Activated T-helper 1 cell treated with anti-CD3 and anti-CD28 coated beads, Interleukin-12 subunit alpha, Interleukin-12 subunit beta, Interleukin-2, Interleukin-4 antibody, amounts not matched to agents 30 ng/mL and 10 ng/mL and 1 ng/mL, durations not matched to agents 14 hours and 24 hours and 36 hours (primary cell): ENCODE results near the gene RASSF8. TPM values are rescaled to one million over a fixed set of nuclear protein-coding genes. Genes with fewer than 3 reads are reported as not detected.

ENCODE experiments used
- DNase-seq: peaks from one replicate; pipeline ENCODE4 v3.0.0; 2021; ENCODE audit warnings: low spot score
- H3K27ac Mint-ChIP-seq: one replicate; pipeline ENCODE4 v1.8.0; 2021; ENCODE audit warnings: mild to moderate bottlenecking, mixed read lengths
- H3K27me3 Mint-ChIP-seq: one replicate; pipeline ENCODE4 v1.8.0; 2022; ENCODE audit warnings: mild to moderate bottlenecking, moderate library complexity, mixed read lengths; ENCODE audit not compliant: insufficient read depth
- H3K36me3 Mint-ChIP-seq: one replicate; pipeline ENCODE4 v1.8.0; 2021; ENCODE audit warnings: low read depth, mixed read lengths
- H3K4me1 Mint-ChIP-seq: one replicate; pipeline ENCODE4 v1.8.0; 2021; ENCODE audit warnings: low read depth, mixed read lengths
- H3K4me3 Mint-ChIP-seq: one replicate; pipeline ENCODE4 v1.8.0; 2021; ENCODE audit warnings: mild to moderate bottlenecking, moderate library complexity, mixed read lengths
- H3K9me3 Mint-ChIP-seq: one replicate; pipeline ENCODE4 v1.8.0; 2021; ENCODE audit warnings: mixed read lengths
- intact Hi-C: fragments of 100-400 bp; cut with micrococcal nuclease; formaldehyde crosslinking; loops from one replicate; pipeline ENCODE4 v1.15.1; 2024
- total RNA-seq: library from RNA; stranded (reverse); gene quantifications from 2 replicates; pipeline ENCODE4 v1.2.3, GENCODE V29; 2022

The RASSF8 gene, protein sequence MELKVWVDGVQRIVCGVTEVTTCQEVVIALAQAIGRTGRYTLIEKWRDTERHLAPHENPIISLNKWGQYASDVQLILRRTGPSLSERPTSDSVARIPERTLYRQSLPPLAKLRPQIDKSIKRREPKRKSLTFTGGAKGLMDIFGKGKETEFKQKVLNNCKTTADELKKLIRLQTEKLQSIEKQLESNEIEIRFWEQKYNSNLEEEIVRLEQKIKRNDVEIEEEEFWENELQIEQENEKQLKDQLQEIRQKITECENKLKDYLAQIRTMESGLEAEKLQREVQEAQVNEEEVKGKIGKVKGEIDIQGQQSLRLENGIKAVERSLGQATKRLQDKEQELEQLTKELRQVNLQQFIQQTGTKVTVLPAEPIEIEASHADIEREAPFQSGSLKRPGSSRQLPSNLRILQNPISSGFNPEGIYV
- 0.12 and 0.13 TPM in 2 replicates for total RNA-seq

DNA sequence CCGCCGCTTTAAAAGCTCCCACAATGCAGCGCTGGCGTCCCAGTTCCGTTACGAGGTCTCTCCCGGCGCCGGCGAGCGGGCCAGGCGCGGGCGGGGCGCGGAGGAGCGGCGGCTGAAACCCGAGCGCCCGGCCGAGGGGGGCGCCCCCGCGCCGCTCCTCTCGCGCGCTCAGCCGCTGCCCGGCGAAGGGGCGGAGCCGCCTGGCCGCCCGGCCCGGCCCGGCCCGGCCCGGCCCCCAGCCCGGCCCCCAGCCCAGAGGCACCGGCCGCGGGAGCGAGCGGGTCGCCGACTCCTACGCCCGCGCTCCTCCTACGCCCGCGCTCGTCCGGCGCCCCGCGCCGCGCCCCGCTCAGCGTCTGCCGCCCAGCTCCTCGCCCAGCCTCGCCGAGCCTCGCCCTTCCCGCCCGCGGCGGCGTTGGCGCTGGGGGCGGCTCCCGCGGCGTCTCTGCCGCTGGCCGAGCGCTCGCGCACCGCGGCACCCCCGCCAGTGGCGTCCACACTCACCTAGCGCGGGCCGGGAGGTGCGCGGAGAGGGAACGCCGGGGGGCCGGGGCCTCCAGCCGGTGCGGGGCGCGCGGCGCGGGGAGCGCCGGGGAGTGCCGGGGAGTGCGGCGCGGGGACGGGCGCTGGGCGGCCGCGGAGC lies at the start of gene RASSF8:
Gene RASSF8, plus strand, starts transcription at position 255 of the 643 bp plus-strand sequence. CDS start 96,662 bp downstream, outside the sequence.
- Mint-ChIP-seq H3K27me3 (peaks cover 67% of the 10 kb centered on the region), H3K9me3 (no peaks in the 10 kb centered on the region), H3K36me3 (no peaks in the 10 kb centered on the region), H3K4me1 (peaks cover 13% of the 10 kb centered on the region), H3K27ac (peak within 1 kb of the TSS; percentile 56), H3K4me3 (peak within 1 kb of the TSS; percentile 81)
- intact Hi-C loops: loop anchor here (5.0 kb wide), 1 partner anchor 164 kb away; no protein-coding TSS in a partner anchor
- peak; percentile 1 for DNase-seq

- no peak overlapping the region for H3K27ac Mint-ChIP-seq
- no peaks in the 10 kb centered on the region for H3K9me3 Mint-ChIP-seq
- no peak for DNase-seq
- no peaks in the 10 kb centered on the region for H3K27me3 Mint-ChIP-seq
- H3K36me3 Mint-ChIP-seq: no peaks in the 10 kb centered on the region
- intact Hi-C loops: no loop called here
- H3K4me3 Mint-ChIP-seq: no peak overlapping the region
- H3K4me1 Mint-ChIP-seq: no peaks in the 10 kb centered on the region
Measured at GRCh38 chr12:25914551-25914950, 43.9 kb upstream of the RASSF8 start.

GRCh38 chr12:25924491-25925001 lies 33.9 kb upstream of the RASSF8 start:
- intact Hi-C loops: no loop called here
- no peak overlapping the region for H3K4me3 Mint-ChIP-seq
- H3K9me3 Mint-ChIP-seq: no peaks in the 10 kb centered on the region

GRCh38 chr12:25925064-25925463 lies 33.4 kb upstream of the RASSF8 start:
- intact Hi-C loops: no loop called here
- Mint-ChIP-seq H3K4me1 (no peaks in the 10 kb centered on the region), H3K27ac (no peak overlapping the region), H3K36me3 (no peaks in the 10 kb centered on the region), H3K27me3 (peaks cover 5% of the 10 kb centered on the region), H3K9me3 (no peaks in the 10 kb centered on the region), H3K4me3 (no peak overlapping the region)
- DNase-seq: no peak

More at GRCh38 chr12:25924491-25925001, 33.9 kb upstream of the RASSF8 start:
- no peaks in the 10 kb centered on the region for H3K4me1 Mint-ChIP-seq
- no peak overlapping the region for H3K27ac Mint-ChIP-seq
- no peak for DNase-seq
- peaks cover 5% of the 10 kb centered on the region for H3K27me3 Mint-ChIP-seq
- H3K36me3 Mint-ChIP-seq: no peaks in the 10 kb centered on the region

DNA sequence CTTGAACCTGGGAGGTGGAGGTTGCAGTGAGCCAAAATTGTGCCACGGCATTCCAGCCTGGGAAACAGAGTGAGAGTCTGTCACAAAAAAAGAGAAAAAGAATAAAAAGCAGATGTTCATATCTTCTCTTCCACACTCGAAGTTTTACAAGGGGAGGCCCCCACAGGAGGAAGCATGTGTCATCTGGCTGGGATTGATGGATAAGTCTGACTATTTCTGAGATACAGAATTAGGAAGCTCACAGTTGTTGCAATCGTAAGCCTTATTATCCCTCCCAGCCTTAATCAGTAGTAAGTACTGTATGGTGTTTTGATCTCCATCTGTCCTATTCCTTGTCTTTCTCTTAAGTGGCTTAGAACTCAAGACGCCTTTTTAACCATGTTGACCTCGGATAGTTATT lies 31.9 kb upstream of the RASSF8 start:
- no peaks in the 10 kb centered on the region for H3K9me3 Mint-ChIP-seq
- no peaks in the 10 kb centered on the region for H3K36me3 Mint-ChIP-seq
- intact Hi-C loops: no loop called here
- no peaks in the 10 kb centered on the region for H3K4me1 Mint-ChIP-seq
- peaks cover 6% of the 10 kb centered on the region for H3K27me3 Mint-ChIP-seq
- no peak overlapping the region for H3K27ac Mint-ChIP-seq
- no peak overlapping the region for H3K4me3 Mint-ChIP-seq
- no peak for DNase-seq

DNA sequence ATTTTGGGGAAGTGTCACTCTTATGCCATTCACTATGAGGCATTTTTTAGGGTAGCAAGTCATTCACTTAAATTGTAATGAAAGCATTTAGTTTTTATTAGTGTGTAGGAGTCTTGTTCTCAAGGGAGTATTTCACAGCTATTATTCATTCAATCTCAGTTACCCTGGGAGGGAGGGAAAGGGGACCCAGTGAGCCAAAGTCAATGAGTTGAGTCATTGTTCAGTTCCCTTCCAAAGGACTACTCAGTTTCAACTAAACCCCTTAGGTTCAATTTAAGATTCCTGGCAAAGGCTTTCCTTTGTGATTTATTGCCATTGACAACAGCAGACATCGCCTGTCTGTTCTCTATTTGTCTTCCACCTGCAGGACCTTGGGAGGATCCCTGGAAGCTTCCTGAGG lies 29.3 kb upstream of the RASSF8 start:
- no peaks in the 10 kb centered on the region for H3K36me3 Mint-ChIP-seq
- intact Hi-C loops: no loop called here
- no peak overlapping the region for H3K27ac Mint-ChIP-seq
- DNase-seq: no peak
- H3K4me3 Mint-ChIP-seq: no peak overlapping the region
- no peaks in the 10 kb centered on the region for H3K4me1 Mint-ChIP-seq
- peaks cover 5% of the 10 kb centered on the region for H3K27me3 Mint-ChIP-seq
- H3K9me3 Mint-ChIP-seq: no peaks in the 10 kb centered on the region

GRCh38 chr12:25932971-25933370 lies 25.5 kb upstream of the RASSF8 start:
- H3K27me3 Mint-ChIP-seq: peaks cover 3% of the 10 kb centered on the region
- no peak overlapping the region for H3K27ac Mint-ChIP-seq
- H3K4me1 Mint-ChIP-seq: no peaks in the 10 kb centered on the region
- H3K4me3 Mint-ChIP-seq: no peak overlapping the region
- H3K36me3 Mint-ChIP-seq: no peaks in the 10 kb centered on the region
- DNase-seq: no peak
- no peaks in the 10 kb centered on the region for H3K9me3 Mint-ChIP-seq
- intact Hi-C loops: no loop called here

- intact Hi-C loops: no loop called here
- Mint-ChIP-seq H3K4me3 (no peak overlapping the region), H3K9me3 (no peaks in the 10 kb centered on the region), H3K4me1 (no peaks in the 10 kb centered on the region), H3K27me3 (peaks cover 3% of the 10 kb centered on the region), H3K36me3 (no peaks in the 10 kb centered on the region), H3K27ac (no peak overlapping the region)
- no peak for DNase-seq
Measured at GRCh38 chr12:25934456-25934855, 24.0 kb upstream of the RASSF8 start.

DNA sequence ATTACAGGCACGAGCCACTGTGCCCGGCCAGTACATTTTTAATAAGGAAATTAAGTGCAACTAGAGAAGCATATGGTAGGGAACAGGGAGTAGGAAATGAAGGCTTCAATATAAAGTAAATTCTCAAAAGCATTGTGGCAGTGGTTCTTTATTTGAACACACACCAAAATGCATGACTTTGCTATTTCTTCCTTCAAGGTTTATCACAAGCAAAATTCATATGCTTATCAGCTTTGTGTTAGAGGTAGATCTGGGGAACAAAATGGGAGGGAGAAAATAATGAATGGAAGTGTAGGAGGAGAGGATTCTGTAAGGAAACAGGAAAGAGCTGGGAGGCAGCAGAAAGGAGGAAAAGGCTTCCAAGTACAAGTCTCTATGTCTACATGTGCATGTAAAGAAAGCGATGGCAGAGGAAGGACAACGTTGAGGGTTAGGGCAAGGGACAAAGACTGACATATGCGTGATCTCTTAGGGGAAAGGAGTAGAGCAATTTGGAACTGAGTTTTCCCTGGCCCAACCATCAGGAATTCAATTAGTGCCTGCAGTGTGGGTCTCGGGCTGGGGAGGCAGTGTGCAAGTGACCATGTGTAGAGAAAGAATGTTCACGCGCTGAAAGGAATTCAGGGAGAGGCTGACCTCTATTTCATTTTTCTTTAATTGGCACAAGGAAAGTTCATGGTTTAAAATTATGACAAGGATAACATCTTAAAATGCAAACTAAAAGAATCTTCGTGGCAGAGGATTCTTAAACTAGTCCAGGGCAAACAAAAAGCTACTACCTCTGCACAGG lies 22.9 kb upstream of the RASSF8 start:
- H3K4me3 Mint-ChIP-seq: no peak overlapping the region
- intact Hi-C loops: no loop called here
- H3K27me3 Mint-ChIP-seq: peaks cover 2% of the 10 kb centered on the region
- H3K27ac Mint-ChIP-seq: no peak overlapping the region
- no peaks in the 10 kb centered on the region for H3K36me3 Mint-ChIP-seq
- DNase-seq: no peak
- H3K4me1 Mint-ChIP-seq: no peaks in the 10 kb centered on the region
- no peaks in the 10 kb centered on the region for H3K9me3 Mint-ChIP-seq

- H3K4me3 Mint-ChIP-seq: no peak overlapping the region
- H3K4me1 Mint-ChIP-seq: no peaks in the 10 kb centered on the region
- intact Hi-C loops: no loop called here
- H3K27ac Mint-ChIP-seq: no peak overlapping the region
- H3K9me3 Mint-ChIP-seq: no peaks in the 10 kb centered on the region
- peaks cover 1% of the 10 kb centered on the region for H3K27me3 Mint-ChIP-seq
- H3K36me3 Mint-ChIP-seq: no peaks in the 10 kb centered on the region
- no peak for DNase-seq
Measured at GRCh38 chr12:25937096-25937495, 21.4 kb upstream of the RASSF8 start.

DNA sequence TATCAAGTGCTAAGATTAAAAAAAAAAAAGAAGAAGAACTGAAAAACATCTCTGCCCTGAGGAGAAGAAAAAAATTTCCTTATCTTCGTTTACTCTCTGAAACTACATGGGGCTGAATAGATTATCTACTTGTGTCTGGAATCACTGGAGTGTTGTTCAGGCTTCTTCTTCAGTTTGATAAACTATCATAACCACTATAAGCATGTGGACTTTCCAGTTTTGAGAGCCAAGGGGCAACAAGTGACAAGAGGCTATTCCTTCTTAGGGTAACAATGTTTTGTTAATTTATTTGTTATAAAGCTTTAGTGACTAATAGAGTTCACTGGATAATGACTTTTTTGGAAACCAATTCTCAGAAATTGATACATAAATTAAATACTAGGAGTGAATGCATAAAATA lies 19.9 kb upstream of the RASSF8 start:
- peaks cover 1% of the 10 kb centered on the region for H3K27me3 Mint-ChIP-seq
- H3K27ac Mint-ChIP-seq: no peak overlapping the region
- H3K9me3 Mint-ChIP-seq: no peaks in the 10 kb centered on the region
- intact Hi-C loops: no loop called here
- DNase-seq: no peak
- H3K4me3 Mint-ChIP-seq: no peak overlapping the region
- H3K36me3 Mint-ChIP-seq: no peaks in the 10 kb centered on the region
- no peaks in the 10 kb centered on the region for H3K4me1 Mint-ChIP-seq

GRCh38 chr12:25939606-25940005 lies 18.9 kb upstream of the RASSF8 start:
- Mint-ChIP-seq H3K27ac (no peak overlapping the region), H3K9me3 (no peaks in the 10 kb centered on the region)

More at GRCh38 chr12:25939606-25940005, 18.9 kb upstream of the RASSF8 start:
- Mint-ChIP-seq H3K4me3 (no peak overlapping the region), H3K4me1 (no peaks in the 10 kb centered on the region), H3K36me3 (no peaks in the 10 kb centered on the region), H3K27me3 (peaks cover 1% of the 10 kb centered on the region)
- intact Hi-C loops: no loop called here
- DNase-seq: no peak
